Suprapubic skin (tissue), 4 donors: Measurements from ENCODE around the gene WNT3.

Experiments
- POLR2A ChIP-seq, 2 donors: fragments of 450-650 bp; IDR thresholded peaks; one replicate each; pipeline ENCODE4 v1.6.1; 2017; ENCODE audit warnings: antibody characterized with exemption in 2 of 2, mild to moderate bottlenecking in 2 of 2, moderate library complexity in 2 of 2
- POLR2AphosphoS5 ChIP-seq, 3 donors: sonication (generic); formaldehyde crosslinking; IDR thresholded peaks; one replicate each; pipeline ENCODE4 v1.6.1; 2017; ENCODE audit warnings: antibody characterized with exemption in 3 of 3
- TF ChIP-seq, protein P1 (sequence below), 2 donors: fragments of 200-600 bp in 1 of 2; fragments of 450-650 bp in 1 of 2; sonication (generic) in 1 of 2; IDR thresholded peaks; one replicate each; pipeline ENCODE4 v1.5.1; 2016 to 2019; ENCODE audit warnings: antibody characterized with exemption in 2 of 2, mild to moderate bottlenecking in 1 of 2, moderate library complexity in 1 of 2

DNA sequence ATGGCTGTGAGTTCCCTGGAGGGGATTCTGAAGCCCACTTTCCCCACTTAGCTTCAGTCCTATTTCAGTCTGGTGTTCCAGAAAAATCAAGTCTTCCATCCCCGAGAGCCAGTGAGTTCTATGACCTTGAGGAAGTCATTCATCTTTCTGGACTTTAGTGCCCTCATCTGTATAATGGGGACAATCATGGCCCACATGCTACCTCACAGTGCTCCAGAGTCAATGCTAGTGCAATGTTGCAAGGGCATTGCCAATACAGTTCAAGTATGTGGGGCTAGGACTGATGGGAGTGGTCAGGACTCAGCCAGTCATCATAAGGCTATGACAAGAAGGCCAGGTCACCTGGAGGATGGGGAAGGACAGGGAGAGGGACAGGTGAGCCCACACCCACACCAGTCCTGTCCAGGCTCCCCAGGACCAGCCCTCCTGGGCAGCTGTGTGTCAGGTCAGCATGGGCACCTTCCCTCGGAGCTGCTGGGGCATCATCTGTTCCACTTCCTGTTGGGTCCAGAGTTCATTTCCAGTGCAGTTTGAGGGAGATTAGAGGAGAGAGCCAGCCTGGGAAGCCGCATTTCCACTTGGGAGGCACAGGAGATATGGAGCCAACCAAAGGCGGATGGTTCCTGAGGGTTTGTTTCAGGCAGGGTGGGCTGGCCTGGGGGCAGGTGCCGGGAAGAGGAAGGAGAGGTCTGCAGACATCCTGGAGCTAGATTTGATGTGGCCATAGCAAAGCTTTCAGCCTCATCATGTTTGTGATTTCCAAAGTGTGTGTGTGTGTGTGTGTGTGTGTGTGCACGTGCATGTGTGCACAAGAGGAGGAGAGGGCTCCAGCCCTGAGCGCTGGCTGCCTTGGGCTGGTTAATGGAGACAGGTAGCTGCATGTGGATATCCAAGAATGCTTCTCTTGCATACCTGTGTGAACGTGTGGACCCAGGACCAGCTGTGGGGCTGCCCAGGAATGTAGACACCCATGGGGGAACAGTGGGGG lies 29.0 kb upstream of the WNT3 start:
- TF ChIP-seq POLR2A (IDR thresholded peaks at IDR 0.05) (no peak), POLR2AphosphoS5 (IDR thresholded peaks at IDR 0.05) (no peak)
- TF ChIP-seq, protein P1, sequence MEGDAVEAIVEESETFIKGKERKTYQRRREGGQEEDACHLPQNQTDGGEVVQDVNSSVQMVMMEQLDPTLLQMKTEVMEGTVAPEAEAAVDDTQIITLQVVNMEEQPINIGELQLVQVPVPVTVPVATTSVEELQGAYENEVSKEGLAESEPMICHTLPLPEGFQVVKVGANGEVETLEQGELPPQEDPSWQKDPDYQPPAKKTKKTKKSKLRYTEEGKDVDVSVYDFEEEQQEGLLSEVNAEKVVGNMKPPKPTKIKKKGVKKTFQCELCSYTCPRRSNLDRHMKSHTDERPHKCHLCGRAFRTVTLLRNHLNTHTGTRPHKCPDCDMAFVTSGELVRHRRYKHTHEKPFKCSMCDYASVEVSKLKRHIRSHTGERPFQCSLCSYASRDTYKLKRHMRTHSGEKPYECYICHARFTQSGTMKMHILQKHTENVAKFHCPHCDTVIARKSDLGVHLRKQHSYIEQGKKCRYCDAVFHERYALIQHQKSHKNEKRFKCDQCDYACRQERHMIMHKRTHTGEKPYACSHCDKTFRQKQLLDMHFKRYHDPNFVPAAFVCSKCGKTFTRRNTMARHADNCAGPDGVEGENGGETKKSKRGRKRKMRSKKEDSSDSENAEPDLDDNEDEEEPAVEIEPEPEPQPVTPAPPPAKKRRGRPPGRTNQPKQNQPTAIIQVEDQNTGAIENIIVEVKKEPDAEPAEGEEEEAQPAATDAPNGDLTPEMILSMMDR (IDR thresholded peaks at IDR 0.05): no peak
